CD14-positive monocyte (primary cell): ENCODE measurements around the gene JPH2. TPM values are rescaled to one million over a fixed set of nuclear protein-coding genes. Genes with fewer than 3 reads are reported as not detected.

ENCODE experiments used
- DNase-seq, 3 donors: peaks; one replicate each; pipeline ENCODE4 v3.0.0-alpha.2; 2011 to 2022
- H2AFZ ChIP-seq: 2 replicates; pipeline ENCODE4 v1.6.0; 2012; ENCODE audit warnings: mild to moderate bottlenecking, low read depth, low read length, inconsistent platforms; ENCODE audit not compliant: insufficient read depth, poor library complexity, severe bottlenecking
- H3K27ac ChIP-seq, 2 donors: 1 replicate in 1 of 2; 2 replicates in 1 of 2; pipeline ENCODE4 v1.5.1; 2012 to 2013; ENCODE audit warnings: low read length in 2 of 2, control low read depth in 1 of 2, inconsistent platforms in 1 of 2, low read depth in 1 of 2, mild to moderate bottlenecking in 1 of 2
- H3K27me3 ChIP-seq, 2 donors: one replicate each; pipeline versions ENCODE4 v1.6.0 to v1.6.1; 2011 to 2013; ENCODE audit warnings: low read length in 2 of 2; ENCODE audit not compliant: control insufficient read depth in 2 of 2, insufficient read depth in 2 of 2
- H3K36me3 ChIP-seq, 2 donors: replicated peaks in 1 of 2; 1 replicate in 1 of 2; 2 replicates in 1 of 2; pipeline versions ENCODE4 v1.5.1 to v1.6.1; 2012 to 2013; ENCODE audit warnings: low read length in 2 of 2, control low read depth in 1 of 2, inconsistent platforms in 1 of 2, mild to moderate bottlenecking in 1 of 2; ENCODE audit not compliant: insufficient read depth in 2 of 2, control insufficient read depth in 1 of 2
- H3K4me1 ChIP-seq, 2 donors: 1 replicate in 1 of 2; 2 replicates in 1 of 2; pipeline versions ENCODE4 v1.5.1 to v1.6.1; 2012 to 2013; ENCODE audit warnings: low read length in 2 of 2, control low read depth in 1 of 2, inconsistent platforms in 1 of 2, mild to moderate bottlenecking in 1 of 2, moderate library complexity in 1 of 2; ENCODE audit not compliant: insufficient read depth in 2 of 2, control insufficient read depth in 1 of 2
- H3K4me2 ChIP-seq: replicated peaks from 2 replicates; pipeline ENCODE3; 2012; ENCODE audit warnings: low read length, moderate library complexity, mild to moderate bottlenecking; ENCODE audit not compliant: poor library complexity, severe bottlenecking; ENCODE audit errors: extremely low read depth
- H3K4me3 ChIP-seq, 3 experiments: fragments of 200-600 bp in 1 of 3; sonication (generic) in 1 of 3; replicated peaks in 1 of 3; 1 replicate in 2 of 3; 2 replicates in 1 of 3; pipeline ENCODE4 v1.5.1; 2011 to 2013; ENCODE audit warnings: low read length in 3 of 3, mild to moderate bottlenecking in 3 of 3, control low read depth in 2 of 3, low read depth in 2 of 3, inconsistent platforms in 1 of 3, moderate library complexity in 1 of 3
- H3K79me2 ChIP-seq: 2 replicates; pipeline ENCODE4 v1.6.0; 2012; ENCODE audit warnings: mild to moderate bottlenecking, control low read depth, inconsistent platforms, low read length, moderate library complexity; ENCODE audit not compliant: insufficient read depth
- H3K9ac ChIP-seq: 2 replicates; pipeline ENCODE4 v1.6.0; 2017; ENCODE audit warnings: low read length, mild to moderate bottlenecking; ENCODE audit not compliant: insufficient read depth, poor library complexity, severe bottlenecking
- H3K9me3 ChIP-seq, 2 donors: replicated peaks in 1 of 2; 1 replicate in 1 of 2; 2 replicates in 1 of 2; pipeline versions ENCODE4 v1.5.1 to v1.6.1; 2012 to 2013; ENCODE audit warnings: low read length in 2 of 2, control low read depth in 1 of 2; ENCODE audit not compliant: control insufficient read depth in 1 of 2, insufficient read depth in 1 of 2
- H4K20me1 ChIP-seq: 2 replicates; pipeline ENCODE4 v1.6.0; 2012; ENCODE audit warnings: mild to moderate bottlenecking, low read length, control low read depth, moderate library complexity; ENCODE audit not compliant: insufficient read depth
- H3K27ac Mint-ChIP-seq, 7 donors: one replicate each; pipeline ENCODE4 v1.8.0; 2020; ENCODE audit warnings: mild to moderate bottlenecking in 7 of 7, mixed read lengths in 7 of 7, moderate library complexity in 6 of 7, inconsistent platforms in 2 of 7
- H3K27me3 Mint-ChIP-seq, 3 donors: one replicate each; pipeline ENCODE4 v1.8.0; 2021 to 2022; ENCODE audit warnings: low read depth in 3 of 3, mild to moderate bottlenecking in 3 of 3, mixed read lengths in 3 of 3, moderate library complexity in 3 of 3, inconsistent platforms in 1 of 3
- H3K36me3 Mint-ChIP-seq, 2 donors: one replicate each; pipeline ENCODE4 v1.8.0; 2020; ENCODE audit warnings: mixed read lengths in 2 of 2, inconsistent platforms in 1 of 2, mild to moderate bottlenecking in 1 of 2
- H3K4me1 Mint-ChIP-seq: one replicate; pipeline ENCODE4 v1.8.0; 2020; ENCODE audit warnings: mild to moderate bottlenecking, mixed read lengths
- H3K4me3 Mint-ChIP-seq, 2 donors: one replicate each; pipeline ENCODE4 v1.8.0; 2020; ENCODE audit warnings: mild to moderate bottlenecking in 2 of 2, mixed read lengths in 2 of 2, moderate library complexity in 1 of 2
- H3K9me3 Mint-ChIP-seq, 7 donors: one replicate each; pipeline ENCODE4 v1.8.0; 2020 to 2022; ENCODE audit warnings: mixed read lengths in 7 of 7, mild to moderate bottlenecking in 6 of 7, moderate library complexity in 6 of 7, inconsistent platforms in 2 of 7
- WGBS: methylation state at CpG from one replicate; pipeline ENCODE4 v1.1.5; 2013; ENCODE audit warnings: missing lambda C conversion rate; ENCODE audit not compliant: insufficient coverage; 5-methylcytosine and 5-hydroxymethylcytosine counted together
- intact Hi-C, 2 donors: fragments of 100-400 bp; cut with micrococcal nuclease; formaldehyde crosslinking; loops; one replicate each; pipeline versions ENCODE4 v1.15.0 to v1.15.1; 2023
- polyA plus RNA-seq, 3 donors: library from polyadenylated mRNA; depleted of rRNA in 1 of 3; unstranded in 2 of 3; stranded (reverse) in 1 of 3; fragments of 300-500 nt in 2 of 3; fragments of >200 nt in 1 of 3; fragmentation: Illumina TruSeq in 2 of 3; gene quantifications; 1 replicate in 2 of 3; 2 replicates in 1 of 3; pipeline ENCODE4 v1.2.3, GENCODE V29; 2012 to 2021
- TF ChIP-seq, protein P1 (sequence below): fragments of 200-600 bp; IDR thresholded peaks from one replicate; pipeline ENCODE4 v1.8.0; 2022; ENCODE audit warnings: antibody characterized with exemption, mild to moderate bottlenecking

Gene JPH2
- polyA plus RNA-seq, 3 donors, result not detected

DNA sequence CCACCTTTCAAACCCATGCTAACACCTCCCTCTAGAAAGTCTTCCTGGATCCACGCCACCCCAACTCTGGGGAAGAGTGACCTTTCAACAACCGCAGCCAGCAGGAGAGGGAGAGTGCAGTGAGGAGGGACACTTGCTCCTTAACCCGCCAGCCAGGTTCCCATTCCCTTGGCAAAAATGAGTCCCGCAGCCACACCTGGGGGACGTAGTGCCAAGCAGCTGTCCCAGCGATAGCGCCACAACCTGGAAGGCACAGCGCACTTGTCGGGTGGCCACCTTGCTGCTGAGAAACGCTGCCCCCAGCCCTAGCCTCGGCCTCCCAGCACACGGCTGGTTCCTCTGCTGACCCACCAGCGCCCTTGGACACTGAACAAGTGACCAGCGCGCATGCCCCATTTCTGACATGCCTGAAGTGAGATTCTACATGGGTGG, 119.3 kb downstream of the JPH2 start:
- no peaks in the 10 kb centered on the region for H3K9me3 ChIP-seq
- H3K36me3 Mint-ChIP-seq, result no peaks in the 10 kb centered on the region
- peak overlapping the region in 1 of 2 donors; percentile 95 for H3K4me3 Mint-ChIP-seq
- H3K9me3 Mint-ChIP-seq, result peaks cover 0 to 4% (median 0%) of the 10 kb centered on the region in 7 donors
- no peak for DNase-seq
- peaks cover 43 to 56% of the 10 kb centered on the region in 2 donors for H3K4me1 ChIP-seq
- peaks cover 3 to 7% (median 6%) of the 10 kb centered on the region in 3 donors for H3K27me3 Mint-ChIP-seq
- H3K79me2 ChIP-seq, result no peaks in the 10 kb centered on the region
- no peak overlapping the region for H2AFZ ChIP-seq
- H3K4me3 ChIP-seq, result no peak overlapping the region
- H3K9ac ChIP-seq, result no peak overlapping the region
- no peak overlapping the region for H3K4me2 ChIP-seq
- H3K4me1 Mint-ChIP-seq, result peaks cover 48% of the 10 kb centered on the region
- no peak overlapping the region for H3K27ac ChIP-seq
- peak overlapping the region in 2 of 7 donors; percentile 49 to 99 for H3K27ac Mint-ChIP-seq
- H4K20me1 ChIP-seq, result no peaks in the 10 kb centered on the region
- intact Hi-C loops, result no loop called here
- WGBS, result 97% methylated on average over 13 of the region's 15 CpGs
- TF ChIP-seq, protein P1, sequence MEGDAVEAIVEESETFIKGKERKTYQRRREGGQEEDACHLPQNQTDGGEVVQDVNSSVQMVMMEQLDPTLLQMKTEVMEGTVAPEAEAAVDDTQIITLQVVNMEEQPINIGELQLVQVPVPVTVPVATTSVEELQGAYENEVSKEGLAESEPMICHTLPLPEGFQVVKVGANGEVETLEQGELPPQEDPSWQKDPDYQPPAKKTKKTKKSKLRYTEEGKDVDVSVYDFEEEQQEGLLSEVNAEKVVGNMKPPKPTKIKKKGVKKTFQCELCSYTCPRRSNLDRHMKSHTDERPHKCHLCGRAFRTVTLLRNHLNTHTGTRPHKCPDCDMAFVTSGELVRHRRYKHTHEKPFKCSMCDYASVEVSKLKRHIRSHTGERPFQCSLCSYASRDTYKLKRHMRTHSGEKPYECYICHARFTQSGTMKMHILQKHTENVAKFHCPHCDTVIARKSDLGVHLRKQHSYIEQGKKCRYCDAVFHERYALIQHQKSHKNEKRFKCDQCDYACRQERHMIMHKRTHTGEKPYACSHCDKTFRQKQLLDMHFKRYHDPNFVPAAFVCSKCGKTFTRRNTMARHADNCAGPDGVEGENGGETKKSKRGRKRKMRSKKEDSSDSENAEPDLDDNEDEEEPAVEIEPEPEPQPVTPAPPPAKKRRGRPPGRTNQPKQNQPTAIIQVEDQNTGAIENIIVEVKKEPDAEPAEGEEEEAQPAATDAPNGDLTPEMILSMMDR, result no peak
- H3K36me3 ChIP-seq, result no peaks in the 10 kb centered on the region
- no peaks in the 10 kb centered on the region for H3K27me3 ChIP-seq

DNA sequence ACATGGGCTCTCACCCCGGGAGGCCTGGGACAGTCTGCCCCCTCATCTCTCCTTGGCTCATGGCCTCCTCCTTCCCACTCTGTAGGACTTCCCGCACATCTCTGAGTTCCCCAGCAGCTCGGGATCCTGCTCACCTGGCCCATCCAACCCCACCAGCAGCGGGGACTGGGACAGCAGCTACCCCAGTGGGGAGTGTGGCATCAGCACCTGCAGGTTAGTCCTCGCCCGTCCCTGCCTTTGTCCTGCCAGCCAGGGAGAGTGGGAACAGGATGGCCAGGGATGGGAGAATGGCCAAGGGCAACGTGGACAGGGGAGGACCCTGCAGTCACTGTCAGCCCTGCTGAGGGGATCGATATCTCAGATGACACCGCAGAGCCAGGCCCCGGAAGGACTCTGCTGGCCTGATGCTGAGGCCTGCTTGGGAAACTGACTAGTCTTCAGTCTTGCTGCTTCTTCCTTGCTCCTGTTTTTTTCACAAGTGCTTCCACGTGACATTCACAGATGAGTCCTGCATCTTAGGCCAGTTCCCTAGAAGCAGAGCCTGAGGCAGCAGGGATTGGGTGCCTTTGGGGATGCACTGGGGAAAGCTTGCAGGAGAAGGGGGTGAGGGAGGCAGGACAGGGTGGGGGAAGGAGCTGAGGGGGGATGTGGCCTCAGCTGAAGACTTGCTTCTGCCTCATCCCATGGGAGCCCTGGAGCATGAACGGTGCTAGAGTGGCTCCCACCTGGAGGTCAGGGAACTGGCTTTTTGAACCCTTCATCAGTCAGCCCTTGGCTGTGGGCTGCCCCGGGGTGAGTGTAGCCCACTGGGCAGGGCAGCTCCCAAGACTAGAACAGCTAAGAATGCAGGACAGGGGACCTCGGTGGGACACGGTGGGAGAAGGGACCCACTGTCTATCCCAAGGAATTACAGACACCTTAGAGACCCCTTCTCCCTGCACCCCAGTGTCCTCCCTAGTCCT, 120.1 kb downstream of the JPH2 start:
- no peak for DNase-seq
- no peak overlapping the region for H3K9ac ChIP-seq
- no peak overlapping the region for H3K4me3 ChIP-seq
- H3K27me3 Mint-ChIP-seq, result peaks cover 3 to 6% (median 3%) of the 10 kb centered on the region in 3 donors
- intact Hi-C loops, result no loop called here
- H3K27ac Mint-ChIP-seq, result peak overlapping the region in 2 of 7 donors; percentile 13 to 49
- H3K27ac ChIP-seq, result no peak overlapping the region
- no peaks in the 10 kb centered on the region for H3K9me3 ChIP-seq
- peaks cover 36 to 48% of the 10 kb centered on the region in 2 donors for H3K4me1 ChIP-seq
- H2AFZ ChIP-seq, result no peak overlapping the region
- no peak overlapping the region for H3K4me2 ChIP-seq
- WGBS, result 97% methylated on average over 13 of the region's 15 CpGs
- peaks cover 43% of the 10 kb centered on the region for H3K4me1 Mint-ChIP-seq
- no peak overlapping the region for H3K4me3 Mint-ChIP-seq
- H3K36me3 Mint-ChIP-seq, result no peaks in the 10 kb centered on the region
- H3K36me3 ChIP-seq, result no peaks in the 10 kb centered on the region
- no peaks in the 10 kb centered on the region for H3K79me2 ChIP-seq
- TF ChIP-seq, protein P1, result no peak
- H3K9me3 Mint-ChIP-seq, result peaks cover 0 to 4% (median 0%) of the 10 kb centered on the region in 7 donors
- H4K20me1 ChIP-seq, result no peaks in the 10 kb centered on the region
- no peaks in the 10 kb centered on the region for H3K27me3 ChIP-seq
